ENCODE results near the gene PIP4P1. TPM values are rescaled to one million over a fixed set of nuclear protein-coding genes. Genes with fewer than 3 reads are reported as not detected.
"Not testable (repeated sequence)": the region's sequence is repeated elsewhere in the genome, so short reads cannot be mapped to it uniquely, and the experiment has no call there.

The PIP4P1 gene
- polyA plus RNA-seq (ENCODE audit: insufficient read length in 4 of 4), result 10 to 100 TPM; 34.1 to 38.0 (median 36.4) TPM

DNA sequence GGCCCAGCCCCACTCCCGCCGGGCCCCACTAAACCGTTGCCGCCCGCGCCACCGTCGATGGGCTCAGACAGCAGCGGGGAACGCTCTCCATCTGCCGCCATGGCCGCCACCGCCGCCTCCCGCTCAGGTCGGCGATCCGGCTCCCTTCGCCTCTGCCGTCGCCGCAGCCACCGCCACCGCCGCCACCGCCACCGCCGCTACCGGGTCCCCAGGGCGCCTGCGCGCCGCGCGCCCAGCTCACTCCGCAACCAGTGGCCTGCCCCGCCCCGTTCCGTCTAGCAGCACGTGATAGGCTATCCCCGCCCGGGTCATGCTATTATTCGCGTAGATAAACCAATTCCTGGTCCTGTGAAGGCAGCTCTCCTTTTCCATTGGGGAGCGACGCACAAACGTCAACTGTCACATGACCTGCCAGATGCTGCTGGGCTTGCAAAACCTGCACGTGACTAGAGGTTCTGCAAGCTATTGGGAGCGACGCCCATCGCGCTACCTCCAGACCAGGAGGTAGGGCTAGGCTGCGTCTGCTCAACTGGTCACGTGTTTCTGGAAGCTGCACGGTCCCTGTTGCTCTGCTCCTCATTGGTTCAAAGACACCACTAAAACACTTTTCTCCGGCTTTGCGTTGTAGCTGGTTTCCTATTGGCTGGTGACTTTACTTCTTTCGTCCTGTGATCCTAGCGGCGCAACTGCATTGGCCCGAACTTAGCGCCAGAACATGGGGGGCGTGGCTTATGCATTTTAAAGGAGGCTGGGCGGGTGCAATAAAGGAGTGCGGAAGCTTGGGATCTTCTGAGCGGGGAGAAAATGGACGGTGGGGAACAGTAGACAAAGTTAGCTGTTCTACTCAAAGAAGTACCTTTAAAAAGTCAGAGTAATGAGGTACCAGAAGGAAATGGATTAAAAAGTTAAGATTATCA lies at the start of gene PIP4P1:
PIP4P1 (minus strand) TSS at position 210 of the 917 bp plus-strand sequence; CDS start at position 101, 109 bp downstream.
- peak; percentile 95 to 99 (median 99) for DNase-seq (ENCODE audit: low read depth in 4 of 4, low spot score in 3 of 4)

DNA sequence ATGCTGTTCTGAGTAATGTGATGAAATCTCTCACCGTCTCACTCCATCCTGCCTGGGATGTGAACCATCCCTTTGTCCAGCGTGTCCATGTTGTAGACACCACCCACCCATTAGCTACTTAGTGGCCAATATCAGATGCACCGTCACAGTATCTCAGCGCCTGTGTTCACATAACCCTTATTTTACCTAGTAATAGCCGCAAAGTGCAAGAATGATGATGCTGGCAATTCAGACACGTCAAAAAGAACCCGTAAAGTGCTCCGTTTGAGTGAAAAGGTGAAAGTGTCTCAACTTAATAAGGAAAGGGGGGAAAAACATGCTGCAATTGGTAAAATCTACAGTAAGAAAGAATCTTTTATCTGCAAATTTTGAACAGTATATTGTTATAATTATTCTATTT lies 47.1 kb upstream of the PIP4P1 start:
- DNase-seq (ENCODE audit: low read depth in 4 of 4, low spot score in 3 of 4), result no peak

DNA sequence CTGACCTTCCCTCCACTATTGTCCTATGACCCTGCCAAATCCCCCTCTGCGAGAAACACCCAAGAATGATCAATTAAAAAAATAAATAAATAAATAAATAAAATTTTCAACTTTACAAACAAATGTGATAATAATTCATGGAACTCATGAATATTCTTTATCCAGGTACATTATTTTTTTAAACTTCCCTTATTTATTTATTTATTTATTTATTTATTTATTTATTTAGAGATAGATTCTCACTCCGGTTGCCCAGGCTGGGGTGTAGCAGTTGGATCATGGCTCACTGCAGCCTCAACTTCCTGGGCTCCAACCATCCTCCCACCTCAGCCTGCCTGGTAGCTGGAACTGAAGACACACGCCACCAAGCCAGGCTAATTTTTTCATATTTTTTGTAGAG lies 46.3 kb upstream of the PIP4P1 start:
- not testable (repeated sequence) for DNase-seq (ENCODE audit: low read depth in 4 of 4, low spot score in 3 of 4)

DNA sequence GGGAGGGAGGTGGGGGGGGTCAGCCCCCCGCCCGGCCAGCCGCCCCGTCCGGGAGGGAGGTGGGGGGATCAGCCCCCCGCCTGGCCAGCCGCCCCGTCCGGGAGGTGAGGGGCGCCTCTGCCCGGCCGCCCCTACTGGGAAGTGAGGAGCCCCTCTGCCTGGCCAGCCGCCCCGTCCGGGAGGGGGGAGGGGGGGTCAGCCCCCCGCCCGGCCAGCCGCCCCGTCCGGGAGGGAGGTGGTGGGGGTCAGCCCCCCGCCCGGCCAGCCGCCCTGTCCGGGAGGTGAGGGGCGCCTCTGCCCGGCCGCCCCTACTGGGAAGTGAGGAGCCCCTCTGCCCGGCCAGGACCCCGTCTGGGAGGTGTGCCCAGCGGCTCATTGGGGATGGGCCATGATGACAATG lies 45.5 kb upstream of the PIP4P1 start:
- not testable (repeated sequence) for DNase-seq (ENCODE audit: low read depth in 4 of 4, low spot score in 3 of 4)

DNA sequence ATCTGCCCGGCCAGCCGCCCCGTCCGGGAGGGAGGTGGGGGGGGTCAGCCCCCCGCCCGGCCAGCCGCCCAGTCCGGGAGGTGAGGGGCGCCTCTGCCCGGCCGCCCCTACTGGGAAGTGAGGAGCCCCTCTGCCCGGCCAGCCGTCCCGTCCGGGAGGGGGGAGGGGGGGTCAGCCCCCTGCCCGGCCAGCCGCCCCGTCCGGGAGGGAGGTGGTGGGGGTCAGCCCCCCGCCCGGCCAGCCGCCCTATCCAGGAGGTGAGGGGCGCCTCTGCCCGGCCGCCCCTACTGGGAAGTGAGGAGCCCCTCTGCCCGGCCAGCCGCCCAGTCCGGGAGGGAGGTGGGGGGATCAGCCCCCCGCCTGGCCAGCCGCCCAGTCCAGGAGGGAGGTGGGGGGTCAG lies 45.0 kb upstream of the PIP4P1 start:
- not testable (repeated sequence) for DNase-seq (ENCODE audit: low read depth in 4 of 4, low spot score in 3 of 4)

DNA sequence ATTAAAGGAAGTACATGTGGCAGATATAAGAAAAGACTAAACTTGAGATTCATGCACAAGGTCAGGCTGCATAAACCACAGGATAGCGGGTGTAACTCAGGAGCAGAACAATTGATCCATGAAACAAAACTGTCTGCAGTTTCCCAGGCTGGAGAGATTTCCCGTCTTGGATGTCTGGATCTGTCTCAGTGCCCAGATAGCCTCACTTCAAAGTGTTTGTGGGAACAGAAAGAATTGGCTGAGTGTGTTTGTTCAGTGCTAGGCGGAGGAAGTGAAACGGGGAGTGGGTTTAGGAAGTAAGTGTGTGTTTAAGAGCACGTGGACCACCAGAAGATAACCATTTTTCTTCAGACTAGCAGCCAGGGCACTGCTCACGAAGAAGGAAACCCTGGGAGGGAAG lies 42.7 kb upstream of the PIP4P1 start:
- DNase-seq (ENCODE audit: low read depth in 4 of 4, low spot score in 3 of 4), result no peak

DNA sequence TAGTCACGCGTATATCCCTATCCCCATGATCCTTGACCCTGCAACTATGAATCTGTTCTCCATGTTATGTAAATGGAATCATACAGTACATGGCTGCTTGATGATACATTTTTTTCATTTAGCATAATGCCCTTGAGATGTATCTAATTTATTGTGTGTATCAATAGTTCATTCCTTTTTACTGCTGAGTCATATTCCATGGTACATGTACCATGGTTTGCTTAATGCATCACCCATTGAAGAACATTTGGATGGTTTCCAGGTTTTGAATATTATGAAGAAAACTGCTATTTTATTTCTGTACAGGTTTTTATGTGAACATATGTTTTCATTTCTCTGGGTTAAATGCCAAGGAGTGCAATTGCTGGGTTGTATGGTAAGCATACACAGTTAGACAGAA lies 40.1 kb upstream of the PIP4P1 start:
- no peak for DNase-seq (ENCODE audit: low read depth in 4 of 4, low spot score in 3 of 4)

DNA sequence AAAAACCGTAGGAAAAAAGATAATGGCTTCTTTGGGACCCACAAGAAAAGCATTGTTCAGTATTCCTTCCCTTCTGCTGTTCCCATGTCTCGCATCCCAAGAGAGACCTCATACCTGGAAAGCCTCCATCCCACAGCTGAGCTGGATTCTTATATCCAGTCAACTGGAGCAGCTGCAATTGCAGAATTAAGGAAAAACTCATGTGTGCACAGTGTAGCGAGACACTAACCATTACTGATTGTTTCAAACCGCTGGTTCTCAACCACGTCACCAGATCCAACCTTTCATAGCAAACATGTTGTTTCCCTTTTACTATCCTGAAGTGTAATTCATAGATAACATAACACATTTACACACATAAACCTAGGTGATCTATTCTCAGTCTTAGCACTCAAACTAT lies 38.6 kb upstream of the PIP4P1 start:
- no peak for DNase-seq (ENCODE audit: low read depth in 4 of 4, low spot score in 3 of 4)

DNA sequence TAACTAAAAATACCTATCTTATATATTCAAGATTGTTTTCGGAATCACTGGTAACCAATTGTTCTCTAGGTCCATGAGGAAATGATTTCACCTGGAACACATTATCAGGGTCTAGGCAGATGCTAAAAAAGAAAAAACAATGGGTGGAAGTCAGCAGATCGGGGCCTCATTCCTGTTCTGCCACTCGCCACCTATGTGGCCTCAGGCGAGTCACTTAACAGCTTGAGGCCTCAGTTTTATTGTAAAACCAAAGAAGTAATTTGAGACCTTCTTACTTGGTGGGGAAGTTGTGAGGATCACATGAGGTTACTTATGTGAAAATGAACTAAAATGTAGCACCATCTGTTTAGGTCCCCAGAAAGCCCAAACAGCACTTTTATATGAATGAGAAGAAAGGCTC lies 37.9 kb upstream of the PIP4P1 start:
- no peak for DNase-seq (ENCODE audit: low read depth in 4 of 4, low spot score in 3 of 4)

DNA sequence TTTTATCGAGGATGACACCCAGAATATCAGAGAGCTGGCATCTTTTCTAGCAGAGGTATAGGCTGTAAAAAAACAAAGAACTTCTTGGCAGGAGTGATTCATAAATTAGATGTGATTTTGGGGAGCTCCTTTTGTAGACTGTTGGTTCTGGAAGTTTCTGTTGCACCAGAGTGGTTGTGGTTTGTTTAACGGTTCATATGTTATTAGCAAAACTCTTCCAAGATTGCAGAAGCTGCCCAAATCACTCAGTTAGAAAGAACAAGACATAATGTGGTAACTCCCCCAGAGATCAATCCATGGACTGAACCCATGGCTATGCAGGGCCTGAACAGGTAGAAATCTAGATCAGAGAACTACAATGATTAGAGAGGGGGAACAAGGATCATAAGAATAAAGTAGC lies 37.4 kb upstream of the PIP4P1 start:
- DNase-seq (ENCODE audit: low read depth in 4 of 4, low spot score in 3 of 4), result no peak

DNA sequence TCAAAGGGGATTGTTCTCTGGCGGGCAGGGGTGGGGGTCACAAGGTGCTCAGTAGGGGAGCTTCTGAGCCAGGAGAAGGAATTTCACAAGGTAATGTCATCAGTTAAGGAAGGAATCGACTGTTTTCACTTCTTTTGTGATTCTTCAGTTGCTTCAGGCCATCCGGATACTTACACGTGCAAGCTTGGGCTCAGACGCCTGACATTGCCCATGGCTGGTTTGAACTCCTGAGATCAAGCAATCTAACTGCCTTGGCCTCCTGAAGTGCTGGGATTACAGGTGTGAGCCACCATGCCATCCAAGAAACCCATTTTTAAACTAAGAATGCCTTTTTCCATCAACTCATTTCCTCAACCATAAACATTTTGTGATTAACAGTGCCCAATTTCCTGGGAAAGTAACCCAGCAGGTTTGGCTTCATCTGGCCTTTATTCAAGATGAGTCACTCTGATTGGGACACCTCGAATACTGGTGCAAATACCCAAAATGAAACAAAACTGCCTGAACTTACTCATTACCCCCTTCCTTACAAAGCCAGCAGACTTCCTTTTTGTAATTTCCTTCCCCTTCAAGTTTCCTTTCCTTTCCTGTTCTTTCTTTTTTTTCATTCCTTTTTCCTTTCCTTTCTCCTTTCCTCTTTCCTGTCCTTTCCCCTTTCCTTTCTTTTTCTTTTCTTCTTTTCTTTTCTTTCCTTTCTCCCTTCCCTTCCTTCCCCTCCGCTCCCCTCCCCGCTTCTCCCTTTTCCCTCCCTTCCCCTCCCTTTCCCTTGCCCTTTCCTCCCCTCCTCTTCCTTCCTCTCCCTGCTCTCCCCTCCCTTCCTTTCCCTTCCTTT lies 33.9 kb upstream of the PIP4P1 start:
- DNase-seq (ENCODE audit: low read depth in 4 of 4, low spot score in 3 of 4), result no peak

DNA sequence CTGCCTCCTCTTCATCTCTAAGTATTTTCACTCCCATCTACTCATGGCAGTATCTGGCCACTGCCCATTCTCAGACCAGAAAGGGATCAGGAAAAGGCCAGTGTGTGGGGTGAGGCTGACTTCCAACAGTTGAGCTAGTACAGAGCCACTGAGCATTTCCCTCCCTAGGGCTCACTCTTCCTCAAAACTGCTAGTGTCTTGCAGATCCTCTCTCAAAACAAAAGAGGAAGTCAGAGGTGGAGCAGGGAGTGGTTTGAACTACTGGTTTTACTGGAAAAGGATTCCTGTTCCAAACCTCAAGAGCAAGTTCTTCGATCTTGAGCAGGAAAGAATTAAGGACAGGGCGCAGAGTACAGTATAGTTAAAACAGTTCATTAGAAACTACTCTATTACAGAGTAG lies 32.4 kb upstream of the PIP4P1 start:
- DNase-seq (ENCODE audit: low read depth in 4 of 4, low spot score in 3 of 4), result no peak

DNA sequence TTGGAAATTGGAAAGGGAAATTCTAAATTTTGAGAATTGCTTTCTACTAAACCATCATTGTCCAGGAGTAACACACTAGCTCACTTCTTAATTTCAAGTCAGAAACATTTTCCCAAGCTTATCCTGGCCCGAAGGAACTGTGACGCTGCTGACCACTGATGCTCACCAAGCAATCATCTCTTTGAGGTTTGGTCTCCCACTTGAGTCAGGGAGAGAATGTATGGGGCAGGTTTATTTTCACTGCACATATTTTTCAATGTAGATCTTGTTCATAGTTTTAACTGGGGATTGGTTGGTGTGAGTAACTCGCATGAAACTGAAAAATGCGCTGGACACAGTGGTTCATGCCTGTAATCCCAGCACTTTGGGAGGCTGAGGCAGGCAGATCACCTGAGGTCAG lies 31.3 kb upstream of the PIP4P1 start:
- DNase-seq (ENCODE audit: low read depth in 4 of 4, low spot score in 3 of 4), result no peak

DNA sequence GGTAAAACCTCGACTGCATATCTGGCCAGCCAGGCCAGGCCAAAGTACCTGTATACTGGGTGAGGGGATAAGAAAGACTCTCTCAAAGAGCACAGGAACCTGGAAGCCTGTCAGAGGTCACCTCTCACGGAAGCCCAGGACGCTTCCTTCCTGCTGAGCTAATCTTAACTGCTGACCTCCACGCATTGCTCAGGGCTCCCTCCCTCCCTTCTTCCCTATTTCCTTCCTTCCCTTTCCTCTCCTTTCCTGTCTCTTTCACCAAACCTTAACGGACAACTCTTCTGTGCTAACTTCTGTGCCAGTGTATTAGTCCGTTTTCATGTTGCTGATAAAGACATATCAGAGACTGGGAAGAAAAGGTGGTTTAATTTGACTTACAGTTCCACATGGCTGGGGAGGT lies 29.3 kb upstream of the PIP4P1 start:
- no peak for DNase-seq (ENCODE audit: low read depth in 4 of 4, low spot score in 3 of 4)

DNA sequence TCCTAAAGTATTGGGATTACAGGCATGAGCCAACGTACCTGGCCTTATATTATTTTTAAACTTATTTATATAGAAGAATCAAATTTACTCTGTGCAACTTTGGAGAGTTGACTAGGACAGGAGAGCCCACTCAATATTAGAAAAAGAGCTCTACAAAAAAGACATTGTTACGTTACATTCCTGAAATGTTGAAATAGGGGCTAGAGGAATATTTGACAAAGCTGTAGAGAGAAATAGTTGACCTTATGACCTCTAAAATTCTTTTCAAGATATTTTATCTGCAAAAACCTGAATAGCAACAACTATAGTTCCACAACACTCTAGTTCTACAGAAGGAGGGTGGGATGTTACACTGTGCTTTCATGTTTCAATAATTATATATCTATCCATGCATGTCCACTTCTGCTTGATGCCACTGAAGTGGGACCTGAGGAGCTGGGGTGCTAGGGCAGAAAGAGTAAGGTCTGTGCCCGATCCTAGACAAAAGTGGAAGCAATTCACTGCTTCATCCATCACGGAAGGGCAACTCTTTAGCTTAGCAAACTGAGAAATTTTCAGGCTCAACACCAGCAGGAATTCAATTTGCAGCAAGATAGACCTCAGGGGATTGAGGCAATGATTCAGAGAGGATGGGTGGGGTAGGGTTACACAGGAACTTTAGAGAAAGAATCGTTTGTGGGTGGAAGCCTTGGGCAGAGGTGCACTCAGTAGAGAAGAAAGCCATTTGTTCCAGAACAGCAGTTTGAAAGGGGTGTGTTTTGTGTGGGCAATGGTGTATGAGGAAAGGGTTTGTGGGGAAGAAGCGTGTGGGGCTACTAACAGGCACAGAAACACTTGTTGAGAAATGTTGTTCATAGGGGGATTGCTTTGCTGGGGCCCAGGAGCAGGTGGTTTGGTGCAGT lies 28.1 kb upstream of the PIP4P1 start:
- peak in 1 of 4 donors; percentile 14 for DNase-seq (ENCODE audit: low read depth in 4 of 4, low spot score in 3 of 4)

DNA sequence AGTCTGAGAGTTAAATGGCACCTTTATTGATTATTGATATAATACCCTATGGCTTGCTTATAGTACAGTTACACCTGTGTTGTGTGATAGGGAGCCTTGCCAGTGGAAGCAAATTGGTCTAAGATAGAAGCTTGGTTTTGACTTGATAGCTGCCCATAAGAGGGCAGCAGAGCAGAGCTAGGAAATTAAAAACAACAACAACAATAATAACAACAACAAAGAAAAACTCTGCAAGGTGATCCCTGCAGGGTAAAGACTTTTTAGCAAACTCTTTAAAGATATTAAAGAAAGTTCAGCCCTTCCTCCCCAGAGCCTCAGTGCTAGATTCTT lies 26.1 kb upstream of the PIP4P1 start:
- DNase-seq (ENCODE audit: low read depth in 4 of 4, low spot score in 3 of 4), result no peak

DNA sequence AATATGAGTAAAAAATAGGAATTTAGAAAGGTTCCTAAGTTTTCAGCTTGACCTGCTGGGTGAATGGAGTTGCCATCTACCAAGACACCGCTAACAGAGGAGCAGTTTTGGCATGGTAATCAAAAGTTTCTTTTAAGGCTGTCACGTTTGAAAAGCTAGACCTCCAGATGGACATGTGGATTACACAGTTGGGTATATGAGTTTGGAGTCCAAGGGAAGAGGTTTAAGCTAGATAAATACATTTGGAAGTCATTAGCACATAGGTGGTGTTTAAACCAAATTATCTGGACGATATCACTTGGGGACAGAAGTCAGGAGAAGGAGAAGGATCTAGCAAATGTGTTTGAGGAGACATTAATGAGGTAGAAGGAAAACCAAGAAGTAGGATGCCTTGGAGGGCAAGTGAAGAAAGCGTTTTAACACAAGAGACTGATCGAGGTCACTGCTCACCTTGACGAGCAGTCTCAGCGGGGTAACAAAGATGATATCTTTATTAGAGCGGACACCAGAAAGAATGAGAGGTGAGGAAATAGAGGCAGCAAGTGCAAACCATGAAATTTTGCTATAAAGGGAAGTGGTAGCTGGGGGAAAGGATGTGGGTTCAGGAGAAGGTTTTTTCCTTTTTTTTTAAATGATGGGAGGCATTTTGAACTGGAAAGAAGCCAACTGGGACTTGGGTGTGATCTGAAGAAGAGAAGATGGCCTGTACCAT lies 25.6 kb upstream of the PIP4P1 start:
- no peak for DNase-seq (ENCODE audit: low read depth in 4 of 4, low spot score in 3 of 4)

DNA sequence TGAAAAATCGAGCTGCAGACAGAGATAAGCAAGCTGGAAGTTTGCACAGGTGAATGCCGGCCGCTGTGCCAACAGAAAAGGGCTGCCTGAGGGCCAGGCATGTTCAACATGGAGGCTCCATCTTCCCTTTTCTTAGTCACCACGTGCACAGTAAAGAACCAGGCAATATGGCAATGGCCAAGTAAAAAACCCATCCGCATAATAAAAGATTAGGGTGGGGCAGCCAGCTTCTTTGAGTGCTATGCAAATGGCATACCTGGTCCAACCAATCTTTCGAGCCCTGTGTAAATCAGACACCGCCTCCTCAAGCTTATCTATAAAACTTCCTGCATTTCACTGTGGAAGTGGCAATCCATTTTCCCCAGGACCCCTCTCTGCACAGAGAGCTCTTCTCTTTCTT lies 24.7 kb upstream of the PIP4P1 start:
- DNase-seq (ENCODE audit: low read depth in 4 of 4, low spot score in 3 of 4), result no peak

DNA sequence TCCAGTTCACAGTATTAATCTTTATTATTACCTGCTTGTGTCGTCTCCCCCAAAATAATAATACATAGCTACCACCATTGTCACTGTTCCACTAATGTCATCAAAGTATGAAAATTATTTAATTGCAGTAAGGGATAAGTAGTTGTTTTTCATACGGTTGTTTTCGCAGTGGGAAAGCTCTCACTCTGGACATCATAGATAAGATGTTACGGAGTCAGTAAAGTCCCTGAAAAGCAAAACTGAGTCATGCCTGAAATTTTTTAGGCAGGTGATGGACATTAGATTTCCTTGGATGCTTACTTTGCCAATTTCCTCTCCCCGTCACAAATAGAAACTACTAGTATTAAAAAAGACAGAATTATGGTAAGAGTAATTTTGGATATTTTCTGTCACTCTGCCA lies 21.1 kb upstream of the PIP4P1 start:
- no peak for DNase-seq (ENCODE audit: low read depth in 4 of 4, low spot score in 3 of 4)

DNA sequence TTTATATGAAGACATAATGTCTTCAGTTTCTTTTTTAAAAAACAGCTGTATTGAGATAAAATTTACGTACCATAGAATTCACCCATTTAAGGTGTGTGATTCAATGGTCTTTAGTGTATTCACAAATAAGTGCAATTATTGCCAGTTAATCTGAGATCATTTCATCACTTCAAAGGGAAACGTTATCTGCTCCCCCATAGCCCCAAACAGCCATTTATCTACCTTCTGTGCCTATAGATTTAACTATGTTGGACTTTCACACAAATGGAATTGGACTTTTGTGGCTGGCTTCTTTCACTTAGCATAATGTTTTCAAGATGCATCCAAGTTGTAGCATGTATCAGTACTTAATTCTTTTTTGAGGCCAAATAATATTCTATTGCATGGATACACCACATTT lies 17.7 kb upstream of the PIP4P1 start:
- no peak for DNase-seq (ENCODE audit: low read depth in 4 of 4, low spot score in 3 of 4)
